RWPE2 (cell line): ENCODE results near the gene ZER1.

Experiments used
- ATAC-seq: fragments of 200-7000 bp; cut with Tn5 transposase; 3 replicates; pipeline ENCODE4 v1.9.1; 2021; ENCODE audit warnings: low read depth
- DNase-seq: peaks from one replicate; pipeline ENCODE4 v3.0.0-alpha.2; 2020; ENCODE audit warnings: low spot score
- H3K27ac ChIP-seq: fragments of 450-650 bp; 2 replicates; pipeline ENCODE4 v1.5.1; 2017; ENCODE audit warnings: mild to moderate bottlenecking; ENCODE audit not compliant: poor library complexity, severe bottlenecking
- H3K27me3 ChIP-seq: fragments of 250-450 bp; sonication (Bioruptor Pico); 2 replicates; pipeline ENCODE4 v1.5.1; 2021; ENCODE audit warnings: mild to moderate bottlenecking, moderate library complexity; ENCODE audit not compliant: insufficient read depth, poor library complexity, severe bottlenecking
- H3K36me3 ChIP-seq: fragments of 250-450 bp; sonication (Bioruptor Pico); 2 replicates; pipeline ENCODE4 v1.5.1; 2020; ENCODE audit warnings: low read depth, mild to moderate bottlenecking, moderate library complexity
- H3K4me1 ChIP-seq: fragments of 250-450 bp; sonication (Bioruptor Pico); 2 replicates; pipeline ENCODE4 v1.5.1; 2021; ENCODE audit warnings: mild to moderate bottlenecking, moderate library complexity; ENCODE audit not compliant: insufficient read depth, poor library complexity, severe bottlenecking
- H3K4me3 ChIP-seq: fragments of 250-450 bp; sonication (Bioruptor Pico); 2 replicates; pipeline ENCODE4 v1.5.1; 2021; ENCODE audit warnings: mild to moderate bottlenecking, moderate library complexity; ENCODE audit not compliant: severe bottlenecking
- H3K9me3 ChIP-seq: fragments of 250-450 bp; sonication (Bioruptor Pico); 2 replicates; pipeline ENCODE4 v1.5.1; 2021; ENCODE audit warnings: mild to moderate bottlenecking, moderate library complexity; ENCODE audit not compliant: severe bottlenecking
- TF ChIP-seq, protein P1 (sequence below): fragments of 450-650 bp; IDR thresholded peaks from one replicate; pipeline ENCODE4 v1.5.1; 2017; ENCODE audit warnings: mild to moderate bottlenecking, moderate library complexity; ENCODE audit not compliant: poor library complexity, severe bottlenecking

ZER1 gene

DNA sequence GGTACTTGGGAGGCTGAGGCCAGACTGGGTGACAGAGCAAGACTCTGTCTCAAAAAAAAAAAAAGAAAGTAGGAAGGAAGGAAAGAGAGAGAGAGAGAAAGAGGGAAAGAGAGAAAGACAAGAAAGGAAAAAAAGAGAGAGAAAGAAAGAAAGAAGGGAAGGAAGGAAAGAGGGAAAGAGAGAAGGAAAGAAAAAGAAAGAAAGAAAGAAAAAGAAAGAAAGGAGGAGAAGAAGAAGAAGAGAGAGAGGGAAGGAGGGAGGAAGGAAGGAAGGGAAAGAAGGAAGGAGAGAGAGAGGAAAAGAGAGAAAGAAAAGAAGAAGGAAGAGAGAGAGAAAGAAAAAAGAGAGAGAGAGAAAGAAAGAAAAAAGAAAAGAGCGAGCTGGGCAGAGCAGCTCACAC is 3.1 kb upstream of the ZER1 start:
- ATAC-seq: no peak
- Histone ChIP-seq H3K27me3 (no peaks in the 10 kb centered on the region), H3K4me1 (no peaks in the 10 kb centered on the region), H3K4me3 (no peak overlapping the region), H3K27ac (no peak overlapping the region), H3K9me3 (no peaks in the 10 kb centered on the region), H3K36me3 (no peaks in the 10 kb centered on the region)
- TF ChIP-seq, protein P1, sequence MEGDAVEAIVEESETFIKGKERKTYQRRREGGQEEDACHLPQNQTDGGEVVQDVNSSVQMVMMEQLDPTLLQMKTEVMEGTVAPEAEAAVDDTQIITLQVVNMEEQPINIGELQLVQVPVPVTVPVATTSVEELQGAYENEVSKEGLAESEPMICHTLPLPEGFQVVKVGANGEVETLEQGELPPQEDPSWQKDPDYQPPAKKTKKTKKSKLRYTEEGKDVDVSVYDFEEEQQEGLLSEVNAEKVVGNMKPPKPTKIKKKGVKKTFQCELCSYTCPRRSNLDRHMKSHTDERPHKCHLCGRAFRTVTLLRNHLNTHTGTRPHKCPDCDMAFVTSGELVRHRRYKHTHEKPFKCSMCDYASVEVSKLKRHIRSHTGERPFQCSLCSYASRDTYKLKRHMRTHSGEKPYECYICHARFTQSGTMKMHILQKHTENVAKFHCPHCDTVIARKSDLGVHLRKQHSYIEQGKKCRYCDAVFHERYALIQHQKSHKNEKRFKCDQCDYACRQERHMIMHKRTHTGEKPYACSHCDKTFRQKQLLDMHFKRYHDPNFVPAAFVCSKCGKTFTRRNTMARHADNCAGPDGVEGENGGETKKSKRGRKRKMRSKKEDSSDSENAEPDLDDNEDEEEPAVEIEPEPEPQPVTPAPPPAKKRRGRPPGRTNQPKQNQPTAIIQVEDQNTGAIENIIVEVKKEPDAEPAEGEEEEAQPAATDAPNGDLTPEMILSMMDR: no peak
- DNase-seq: no peak

DNA sequence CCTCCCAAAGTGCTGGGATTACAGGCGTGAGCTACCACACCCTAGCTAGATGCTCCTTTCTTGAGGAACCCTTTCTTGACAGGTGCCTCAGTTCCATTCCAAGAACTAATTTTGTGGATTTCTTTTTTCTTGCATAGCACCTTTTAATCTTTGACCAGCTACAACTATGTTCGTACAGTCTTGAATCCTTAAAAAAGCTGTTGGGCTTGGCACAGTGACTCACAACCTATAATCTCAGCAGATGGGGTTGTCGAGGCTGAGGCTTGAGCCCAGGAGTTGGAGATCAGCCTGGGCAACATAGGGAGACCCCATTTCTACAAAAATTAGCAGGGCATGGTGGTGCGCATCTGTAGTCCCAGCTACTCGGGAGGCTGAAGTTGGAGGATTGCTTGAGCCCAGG is 1.3 kb upstream of the ZER1 start:
- Histone ChIP-seq H3K36me3 (no peaks in the 10 kb centered on the region), H3K4me3 (no peak overlapping the region), H3K27me3 (no peaks in the 10 kb centered on the region), H3K4me1 (no peaks in the 10 kb centered on the region), H3K27ac (no peak overlapping the region), H3K9me3 (no peaks in the 10 kb centered on the region)
- no peak for ATAC-seq
- DNase-seq: no peak
- TF ChIP-seq, protein P1: no peak

DNA sequence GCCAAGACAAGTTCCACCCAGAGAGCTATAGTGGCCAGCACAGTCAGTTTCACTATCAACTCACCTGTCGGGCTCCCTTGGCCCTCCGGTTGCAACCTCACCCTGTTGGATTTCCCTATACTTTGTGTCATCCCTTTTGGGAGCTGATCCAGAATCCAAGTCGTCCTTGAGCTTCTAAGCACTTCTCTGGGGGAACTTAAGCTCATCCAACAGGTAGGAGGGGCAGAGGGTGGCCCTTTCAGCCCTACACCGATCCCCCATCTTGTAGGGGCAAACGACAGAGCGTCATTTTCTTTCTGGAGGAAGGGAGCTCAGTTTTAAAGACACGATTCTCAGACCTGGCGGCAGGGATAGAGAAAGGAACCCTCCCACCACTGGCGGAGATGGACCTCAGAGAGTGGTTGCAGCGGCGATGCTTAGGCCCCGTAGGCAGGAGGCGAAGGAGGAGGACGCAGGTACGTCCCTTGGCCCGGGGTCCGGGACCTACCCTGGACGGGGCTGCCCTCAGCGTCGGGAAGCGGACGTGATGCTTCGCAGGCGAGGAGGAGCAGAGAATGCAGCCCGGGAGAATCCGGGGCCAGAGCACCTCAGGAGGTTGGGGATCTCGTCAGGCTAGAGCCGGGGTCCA is 519 bp downstream of the ZER1 start:
- H3K27ac ChIP-seq: peak overlapping the region; percentile 66
- H3K36me3 ChIP-seq: no peaks in the 10 kb centered on the region
- H3K4me1 ChIP-seq: no peaks in the 10 kb centered on the region
- TF ChIP-seq, protein P1: no peak
- ATAC-seq (peak; percentile 44), DNase-seq (no peak)
- no peaks in the 10 kb centered on the region for H3K27me3 ChIP-seq
- peak overlapping the region; percentile 75 for H3K4me3 ChIP-seq
- no peaks in the 10 kb centered on the region for H3K9me3 ChIP-seq

DNA sequence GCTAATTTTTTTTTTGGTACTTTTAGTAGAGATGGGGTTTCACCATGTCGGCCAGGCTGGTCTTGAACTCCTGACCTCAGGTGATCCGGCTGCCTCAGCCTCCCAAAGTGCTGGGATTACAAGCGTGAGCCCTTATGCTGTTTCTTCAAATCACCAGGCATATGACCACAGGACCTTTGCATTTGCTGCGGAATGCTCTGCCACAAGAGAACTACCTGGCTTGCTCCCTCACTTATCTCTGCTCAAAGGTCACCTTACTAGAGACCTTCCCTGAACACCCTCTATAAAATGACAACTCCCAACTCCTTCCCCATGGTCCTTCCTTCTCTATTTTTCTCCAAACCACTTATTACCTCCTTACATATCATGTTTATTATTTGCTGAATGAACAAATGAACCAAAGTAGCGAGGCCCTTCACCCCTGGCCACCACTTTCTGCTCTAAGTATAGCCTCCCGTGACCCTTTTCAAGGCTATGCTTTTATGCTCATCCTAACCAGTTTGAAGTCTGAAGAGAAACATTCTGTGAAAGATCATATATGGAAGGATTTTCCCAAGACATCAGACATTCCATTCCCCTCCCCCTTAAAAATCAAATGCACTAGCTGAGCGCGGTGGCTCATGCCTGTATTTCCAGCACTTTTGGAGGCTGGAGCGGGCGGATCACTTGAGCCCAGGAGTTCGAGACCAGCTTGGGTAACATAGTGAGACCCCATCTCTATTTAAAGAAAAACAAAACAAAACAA is 1.3 kb downstream of the ZER1 start:
- Histone ChIP-seq H3K9me3 (no peaks in the 10 kb centered on the region), H3K4me1 (no peaks in the 10 kb centered on the region), H3K27me3 (no peaks in the 10 kb centered on the region), H3K27ac (peak overlapping the region; percentile 66), H3K4me3 (peak overlapping the region; percentile 75), H3K36me3 (no peaks in the 10 kb centered on the region)
- DNase-seq (no peak), ATAC-seq (no peak)
- TF ChIP-seq, protein P1: no peak

DNA sequence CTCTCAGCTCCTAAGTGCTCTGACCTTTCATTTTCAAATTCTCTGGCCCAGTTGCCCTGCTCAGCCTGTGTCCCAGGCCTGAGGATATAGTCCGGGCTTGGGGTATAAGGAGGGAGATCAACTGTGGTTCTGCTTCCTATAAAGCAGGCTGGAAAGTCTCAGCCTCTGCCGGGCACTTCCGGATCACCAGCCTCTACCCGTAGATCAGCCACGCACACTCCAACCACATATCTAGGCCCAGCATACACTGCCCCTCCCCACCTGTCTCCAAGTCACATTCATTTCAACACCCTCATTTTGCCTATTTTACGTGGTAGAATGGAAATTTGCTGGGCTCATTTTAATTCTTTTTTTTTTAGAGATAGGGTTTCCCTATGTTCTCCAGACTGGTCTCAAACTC is 3.1 kb downstream of the ZER1 start:
- DNase-seq (no peak), ATAC-seq (no peak)
- H3K4me1 ChIP-seq: no peaks in the 10 kb centered on the region
- no peaks in the 10 kb centered on the region for H3K36me3 ChIP-seq
- no peaks in the 10 kb centered on the region for H3K9me3 ChIP-seq
- TF ChIP-seq, protein P1: no peak
- H3K27ac ChIP-seq: no peak overlapping the region
- H3K27me3 ChIP-seq: no peaks in the 10 kb centered on the region
- no peak overlapping the region for H3K4me3 ChIP-seq
